Suprapubic skin (tissue), 4 donors: ENCODE results near the gene ZCCHC8.
"Not testable (repeated sequence)": the region's sequence is repeated elsewhere in the genome, so short reads cannot be mapped to it uniquely, and the experiment has no call there.

Experiments used
- CTCF ChIP-seq, 2 donors: fragments of 200-600 bp in 1 of 2; fragments of 450-650 bp in 1 of 2; sonication (generic) in 1 of 2; IDR thresholded peaks; one replicate each; pipeline ENCODE4 v1.5.1; 2016 to 2019; ENCODE audit warnings: antibody characterized with exemption in 2 of 2, mild to moderate bottlenecking in 1 of 2, moderate library complexity in 1 of 2
- EP300 ChIP-seq: sonication (generic); formaldehyde crosslinking; IDR thresholded peaks from one replicate; pipeline ENCODE4 v1.6.1; 2017; ENCODE audit warnings: antibody characterized with exemption
- POLR2A ChIP-seq, 2 donors: fragments of 450-650 bp; IDR thresholded peaks; one replicate each; pipeline ENCODE4 v1.6.1; 2017; ENCODE audit warnings: antibody characterized with exemption in 2 of 2, mild to moderate bottlenecking in 2 of 2, moderate library complexity in 2 of 2
- POLR2AphosphoS5 ChIP-seq, 3 donors: sonication (generic); formaldehyde crosslinking; IDR thresholded peaks; one replicate each; pipeline ENCODE4 v1.6.1; 2017; ENCODE audit warnings: antibody characterized with exemption in 3 of 3

- not testable (repeated sequence) for TF ChIP-seq POLR2A (IDR thresholded peaks at IDR 0.05); CTCF (IDR thresholded peaks at IDR 0.05); EP300; POLR2AphosphoS5 (IDR thresholded peaks at IDR 0.05)
These were observed 12.3 kb upstream of the ZCCHC8 start for GRCh38 chr12:122513028-122513427.
